ENCODE measurements around the gene PRTG.

DNA sequence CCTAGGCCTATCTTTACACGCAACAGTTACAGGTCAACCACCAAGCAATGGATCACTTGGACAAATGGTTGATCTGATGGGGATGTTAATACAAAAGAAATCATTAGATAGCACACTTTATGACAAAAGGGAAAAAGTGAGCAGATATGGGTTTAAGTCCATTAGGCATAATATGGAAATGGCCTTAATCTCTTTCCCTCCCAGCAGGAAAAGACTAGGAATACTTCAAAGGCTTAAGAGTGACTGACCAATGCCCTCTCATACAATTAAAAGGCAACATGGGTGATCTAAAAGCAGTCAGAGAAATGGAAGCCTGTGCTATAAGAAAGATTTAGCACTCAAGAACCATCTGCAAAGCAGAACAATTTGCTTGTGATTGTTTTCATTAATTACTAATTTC lies 3.3 kb downstream of the PRTG start:
- TF ChIP-seq, protein P1, sequence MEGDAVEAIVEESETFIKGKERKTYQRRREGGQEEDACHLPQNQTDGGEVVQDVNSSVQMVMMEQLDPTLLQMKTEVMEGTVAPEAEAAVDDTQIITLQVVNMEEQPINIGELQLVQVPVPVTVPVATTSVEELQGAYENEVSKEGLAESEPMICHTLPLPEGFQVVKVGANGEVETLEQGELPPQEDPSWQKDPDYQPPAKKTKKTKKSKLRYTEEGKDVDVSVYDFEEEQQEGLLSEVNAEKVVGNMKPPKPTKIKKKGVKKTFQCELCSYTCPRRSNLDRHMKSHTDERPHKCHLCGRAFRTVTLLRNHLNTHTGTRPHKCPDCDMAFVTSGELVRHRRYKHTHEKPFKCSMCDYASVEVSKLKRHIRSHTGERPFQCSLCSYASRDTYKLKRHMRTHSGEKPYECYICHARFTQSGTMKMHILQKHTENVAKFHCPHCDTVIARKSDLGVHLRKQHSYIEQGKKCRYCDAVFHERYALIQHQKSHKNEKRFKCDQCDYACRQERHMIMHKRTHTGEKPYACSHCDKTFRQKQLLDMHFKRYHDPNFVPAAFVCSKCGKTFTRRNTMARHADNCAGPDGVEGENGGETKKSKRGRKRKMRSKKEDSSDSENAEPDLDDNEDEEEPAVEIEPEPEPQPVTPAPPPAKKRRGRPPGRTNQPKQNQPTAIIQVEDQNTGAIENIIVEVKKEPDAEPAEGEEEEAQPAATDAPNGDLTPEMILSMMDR (IDR thresholded peaks at IDR 0.05): no peak
- TF ChIP-seq, protein P2, sequence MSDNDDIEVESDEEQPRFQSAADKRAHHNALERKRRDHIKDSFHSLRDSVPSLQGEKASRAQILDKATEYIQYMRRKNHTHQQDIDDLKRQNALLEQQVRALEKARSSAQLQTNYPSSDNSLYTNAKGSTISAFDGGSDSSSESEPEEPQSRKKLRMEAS (IDR thresholded peaks at IDR 0.05; ENCODE audit: low read depth): no peak
- TF ChIP-seq, protein P3, sequence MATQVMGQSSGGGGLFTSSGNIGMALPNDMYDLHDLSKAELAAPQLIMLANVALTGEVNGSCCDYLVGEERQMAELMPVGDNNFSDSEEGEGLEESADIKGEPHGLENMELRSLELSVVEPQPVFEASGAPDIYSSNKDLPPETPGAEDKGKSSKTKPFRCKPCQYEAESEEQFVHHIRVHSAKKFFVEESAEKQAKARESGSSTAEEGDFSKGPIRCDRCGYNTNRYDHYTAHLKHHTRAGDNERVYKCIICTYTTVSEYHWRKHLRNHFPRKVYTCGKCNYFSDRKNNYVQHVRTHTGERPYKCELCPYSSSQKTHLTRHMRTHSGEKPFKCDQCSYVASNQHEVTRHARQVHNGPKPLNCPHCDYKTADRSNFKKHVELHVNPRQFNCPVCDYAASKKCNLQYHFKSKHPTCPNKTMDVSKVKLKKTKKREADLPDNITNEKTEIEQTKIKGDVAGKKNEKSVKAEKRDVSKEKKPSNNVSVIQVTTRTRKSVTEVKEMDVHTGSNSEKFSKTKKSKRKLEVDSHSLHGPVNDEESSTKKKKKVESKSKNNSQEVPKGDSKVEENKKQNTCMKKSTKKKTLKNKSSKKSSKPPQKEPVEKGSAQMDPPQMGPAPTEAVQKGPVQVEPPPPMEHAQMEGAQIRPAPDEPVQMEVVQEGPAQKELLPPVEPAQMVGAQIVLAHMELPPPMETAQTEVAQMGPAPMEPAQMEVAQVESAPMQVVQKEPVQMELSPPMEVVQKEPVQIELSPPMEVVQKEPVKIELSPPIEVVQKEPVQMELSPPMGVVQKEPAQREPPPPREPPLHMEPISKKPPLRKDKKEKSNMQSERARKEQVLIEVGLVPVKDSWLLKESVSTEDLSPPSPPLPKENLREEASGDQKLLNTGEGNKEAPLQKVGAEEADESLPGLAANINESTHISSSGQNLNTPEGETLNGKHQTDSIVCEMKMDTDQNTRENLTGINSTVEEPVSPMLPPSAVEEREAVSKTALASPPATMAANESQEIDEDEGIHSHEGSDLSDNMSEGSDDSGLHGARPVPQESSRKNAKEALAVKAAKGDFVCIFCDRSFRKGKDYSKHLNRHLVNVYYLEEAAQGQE (IDR thresholded peaks at IDR 0.05; ENCODE audit: low read depth, low read length): no peak
- no peak for TF ChIP-seq SMC3 (IDR thresholded peaks at IDR 0.05; ENCODE audit: low read depth, low read length)
- no peak for TF ChIP-seq TAF1 (IDR thresholded peaks at IDR 0.05; ENCODE audit: borderline replicate concordance, low read depth, low read length)
- no peak for TF ChIP-seq CHD2 (IDR thresholded peaks at IDR 0.05; ENCODE audit: low read length, partially characterized antibody)
- TF ChIP-seq TEAD4 (IDR thresholded peaks at IDR 0.05; ENCODE audit: borderline replicate concordance, insufficient read depth): no peak
- no peak for TF ChIP-seq POLR2AphosphoS5 (IDR thresholded peaks at IDR 0.05; ENCODE audit: low read depth, low read length)
- no peak for TF ChIP-seq NFIC (IDR thresholded peaks at IDR 0.05; ENCODE audit: borderline replicate concordance)

All from SK-N-SH (cell line).